ENCODE data around the gene GOSR1.

DNA sequence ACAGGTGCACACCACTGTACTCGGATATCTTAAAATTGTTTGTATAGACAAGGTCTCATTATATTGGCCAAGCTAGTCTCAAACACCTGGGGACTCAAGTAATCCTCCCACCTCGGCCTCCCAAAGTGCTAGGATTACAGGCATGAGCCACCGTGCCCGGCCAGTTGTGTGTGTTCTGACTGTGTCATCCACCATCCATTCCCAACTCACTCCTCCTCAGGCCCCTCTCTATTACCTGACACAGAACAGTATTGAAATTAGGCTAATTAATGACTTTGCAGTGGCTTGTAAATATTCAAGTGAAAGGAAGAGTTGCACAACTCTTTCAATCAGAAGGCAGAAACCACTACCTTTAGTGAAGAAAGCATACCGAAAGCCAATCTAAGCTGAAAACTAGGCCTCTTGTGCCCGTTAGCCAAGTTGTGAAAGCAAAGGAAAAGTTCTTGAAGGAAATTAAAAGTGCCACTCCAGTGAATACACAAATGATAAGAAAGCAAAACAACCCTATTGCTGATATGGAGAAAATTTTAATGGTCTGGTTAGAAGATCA, 28.7 kb downstream of the GOSR1 start:
- no peak for TF ChIP-seq EZH2 (IDR thresholded peaks at IDR 0.05; ENCODE audit: low read depth)
- TF ChIP-seq, protein P1, sequence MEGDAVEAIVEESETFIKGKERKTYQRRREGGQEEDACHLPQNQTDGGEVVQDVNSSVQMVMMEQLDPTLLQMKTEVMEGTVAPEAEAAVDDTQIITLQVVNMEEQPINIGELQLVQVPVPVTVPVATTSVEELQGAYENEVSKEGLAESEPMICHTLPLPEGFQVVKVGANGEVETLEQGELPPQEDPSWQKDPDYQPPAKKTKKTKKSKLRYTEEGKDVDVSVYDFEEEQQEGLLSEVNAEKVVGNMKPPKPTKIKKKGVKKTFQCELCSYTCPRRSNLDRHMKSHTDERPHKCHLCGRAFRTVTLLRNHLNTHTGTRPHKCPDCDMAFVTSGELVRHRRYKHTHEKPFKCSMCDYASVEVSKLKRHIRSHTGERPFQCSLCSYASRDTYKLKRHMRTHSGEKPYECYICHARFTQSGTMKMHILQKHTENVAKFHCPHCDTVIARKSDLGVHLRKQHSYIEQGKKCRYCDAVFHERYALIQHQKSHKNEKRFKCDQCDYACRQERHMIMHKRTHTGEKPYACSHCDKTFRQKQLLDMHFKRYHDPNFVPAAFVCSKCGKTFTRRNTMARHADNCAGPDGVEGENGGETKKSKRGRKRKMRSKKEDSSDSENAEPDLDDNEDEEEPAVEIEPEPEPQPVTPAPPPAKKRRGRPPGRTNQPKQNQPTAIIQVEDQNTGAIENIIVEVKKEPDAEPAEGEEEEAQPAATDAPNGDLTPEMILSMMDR (conservative IDR thresholded peaks at IDR 0.05) = no peak
